ENCODE results near the gene UCP2.

The UCP2 gene

DNA sequence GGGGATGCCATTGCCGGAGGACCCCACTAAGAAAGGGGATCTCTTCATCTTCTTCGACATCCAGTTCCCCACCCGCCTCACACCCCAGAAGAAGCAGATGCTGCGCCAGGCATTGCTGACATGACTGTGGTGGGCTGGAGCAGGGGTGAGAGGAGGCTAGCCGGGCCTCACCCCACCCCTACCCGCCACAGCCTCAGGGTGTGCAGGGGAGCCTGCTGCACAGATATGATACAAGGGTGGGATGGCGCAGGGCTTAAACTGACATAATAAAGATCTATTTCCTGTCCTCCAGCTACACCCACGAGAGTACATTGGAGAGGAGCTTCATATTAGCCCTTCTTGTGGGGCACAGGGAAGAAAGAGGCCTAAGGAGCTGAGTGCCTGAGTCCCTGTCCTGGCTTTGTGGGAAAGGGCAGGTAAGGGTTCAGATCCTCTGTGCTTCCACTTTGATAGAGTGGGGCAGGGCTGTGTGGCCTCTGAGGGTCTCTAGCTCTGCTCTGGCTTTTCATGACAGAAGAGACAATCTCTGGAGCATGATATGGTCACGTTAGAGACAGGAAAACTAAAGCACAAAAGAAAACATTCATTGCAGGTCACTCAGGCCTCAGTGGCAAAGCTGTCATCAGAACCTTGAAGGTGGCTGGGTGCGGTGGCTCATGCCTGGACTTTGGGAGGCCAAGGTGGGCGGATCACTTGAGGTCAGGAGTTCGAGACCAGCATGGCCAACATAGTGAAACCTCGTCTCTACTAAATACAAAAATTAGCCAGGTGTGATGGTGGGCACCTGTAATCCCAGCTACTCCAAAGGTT is 12.4 kb downstream of the UCP2 start:
- DNase-seq (ENCODE audit: low read depth) = no peak

DNA sequence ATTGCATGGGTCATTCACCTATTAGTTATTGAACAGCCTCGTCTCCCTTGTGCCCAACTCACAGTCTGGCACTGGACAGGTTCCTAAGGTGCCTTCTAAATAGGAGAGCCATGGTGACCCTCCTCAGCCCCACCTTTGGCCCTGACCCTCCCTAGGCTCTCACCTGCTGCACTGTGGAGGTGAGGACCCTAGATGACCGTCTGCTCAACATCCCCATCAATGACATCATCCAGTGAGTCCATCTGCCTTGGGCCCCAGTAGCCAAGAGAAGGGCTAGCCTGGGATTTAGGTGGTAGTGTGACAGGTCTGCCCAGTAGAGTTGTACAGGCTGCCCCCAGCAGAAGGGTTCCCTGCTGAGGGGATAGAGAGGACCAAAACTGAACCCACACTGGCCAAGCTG is 13.6 kb downstream of the UCP2 start:
- DNase-seq (ENCODE audit: low read depth) = no peak

- DNase-seq (ENCODE audit: low read depth) = no peak
Measured at GRCh38 chr11:73968356-73968966, 14.2 kb downstream of the UCP2 start.

DNA sequence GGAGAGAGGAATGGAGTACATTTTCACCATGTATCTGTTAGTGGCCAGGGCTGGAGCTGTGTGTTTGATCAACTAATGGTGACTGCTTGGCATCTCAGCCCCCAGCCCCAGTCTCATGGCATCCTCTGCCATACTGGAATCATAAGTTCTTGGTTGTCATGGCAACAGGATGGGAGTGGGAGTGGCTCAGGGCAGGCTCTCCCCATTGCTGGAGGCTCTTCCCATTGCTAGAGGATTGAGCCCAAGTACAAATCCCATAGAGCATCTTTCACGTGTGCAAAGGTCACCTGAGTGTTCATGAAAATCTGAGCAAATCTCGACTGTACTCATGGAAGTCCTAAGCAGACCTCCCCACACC is 16.9 kb downstream of the UCP2 start:
- DNase-seq (ENCODE audit: low read depth) = no peak

- DNase-seq (ENCODE audit: low read depth) = no peak
Measured at GRCh38 chr11:73965076-73965763, 17.4 kb downstream of the UCP2 start.

GRCh38 chr11:73963861-73964260 is 18.8 kb downstream of the UCP2 start:
- DNase-seq (ENCODE audit: low read depth) = no peak

GRCh38 chr11:73962101-73962705 is 20.4 kb downstream of the UCP2 start:
- no peak for DNase-seq (ENCODE audit: low read depth)

GRCh38 chr11:73961321-73961720 is 21.3 kb downstream of the UCP2 start:
- DNase-seq (ENCODE audit: low read depth) = peak; percentile 27

DNA sequence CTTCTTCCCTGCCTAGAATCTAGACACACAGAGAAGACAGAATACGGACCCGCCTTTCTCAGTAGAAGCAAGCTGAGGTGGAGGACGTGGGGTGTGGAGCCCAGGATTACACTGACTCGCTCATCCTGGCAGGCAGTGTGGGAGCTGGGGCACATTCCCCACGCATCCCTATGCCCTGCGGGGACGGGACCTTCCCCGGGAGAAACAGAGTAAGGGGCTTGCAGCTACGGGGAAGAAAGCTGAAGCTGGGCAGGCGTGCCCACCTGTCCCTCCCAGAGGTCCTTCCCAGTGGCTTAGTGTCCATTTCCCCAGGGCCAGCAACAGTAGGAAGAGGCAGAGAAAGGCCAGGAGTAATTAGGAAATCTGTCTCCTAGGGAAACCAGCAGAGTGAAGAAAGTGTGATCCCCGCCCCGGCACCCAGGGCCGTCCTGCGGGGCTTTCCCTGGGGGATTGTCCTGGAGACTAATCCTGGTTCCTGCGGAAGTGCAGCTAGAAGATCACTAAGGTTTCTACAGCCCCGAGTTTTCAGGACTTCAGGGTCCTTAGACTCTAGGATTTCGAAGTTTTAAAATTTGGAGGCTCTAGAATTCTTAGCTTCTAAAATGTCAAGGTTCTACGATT is 24.0 kb downstream of the UCP2 start:
- no peak for DNase-seq (ENCODE audit: low read depth)

DNA sequence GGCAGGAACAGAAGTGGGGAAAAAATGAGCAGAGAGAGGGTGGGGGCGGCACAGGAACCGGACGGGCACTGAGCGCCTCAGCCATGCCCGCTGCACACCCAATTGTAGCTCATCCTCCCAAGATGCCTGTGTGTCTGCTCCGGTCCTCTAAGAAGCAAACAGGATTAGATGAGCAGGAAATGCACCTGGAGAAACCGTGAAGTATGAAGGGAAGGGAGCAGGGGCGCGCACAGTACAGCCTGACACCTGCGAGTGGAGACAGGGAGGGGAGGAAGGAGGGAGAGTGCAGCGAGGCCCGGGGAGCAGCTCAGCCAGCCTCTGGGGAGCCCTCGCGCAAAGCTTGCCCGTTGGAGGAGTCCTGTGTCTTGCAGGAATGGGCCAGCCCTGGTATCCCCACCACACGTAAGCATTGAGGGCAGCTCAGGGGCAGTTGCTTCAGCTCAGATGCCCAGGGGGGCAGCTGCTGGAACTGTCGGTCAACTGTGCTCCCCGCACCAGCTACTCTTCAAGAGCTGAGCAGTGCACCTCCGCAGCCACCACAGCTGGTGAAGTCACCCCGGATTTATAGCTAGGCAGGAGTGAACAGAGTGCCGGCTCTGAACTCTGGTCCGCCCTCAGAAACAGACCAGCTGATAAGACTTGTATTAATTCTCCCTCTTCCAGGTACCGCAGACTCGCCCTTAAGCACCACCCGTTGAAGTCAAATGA is 24.8 kb downstream of the UCP2 start:
- DNase-seq (ENCODE audit: low read depth) = no peak

DNA sequence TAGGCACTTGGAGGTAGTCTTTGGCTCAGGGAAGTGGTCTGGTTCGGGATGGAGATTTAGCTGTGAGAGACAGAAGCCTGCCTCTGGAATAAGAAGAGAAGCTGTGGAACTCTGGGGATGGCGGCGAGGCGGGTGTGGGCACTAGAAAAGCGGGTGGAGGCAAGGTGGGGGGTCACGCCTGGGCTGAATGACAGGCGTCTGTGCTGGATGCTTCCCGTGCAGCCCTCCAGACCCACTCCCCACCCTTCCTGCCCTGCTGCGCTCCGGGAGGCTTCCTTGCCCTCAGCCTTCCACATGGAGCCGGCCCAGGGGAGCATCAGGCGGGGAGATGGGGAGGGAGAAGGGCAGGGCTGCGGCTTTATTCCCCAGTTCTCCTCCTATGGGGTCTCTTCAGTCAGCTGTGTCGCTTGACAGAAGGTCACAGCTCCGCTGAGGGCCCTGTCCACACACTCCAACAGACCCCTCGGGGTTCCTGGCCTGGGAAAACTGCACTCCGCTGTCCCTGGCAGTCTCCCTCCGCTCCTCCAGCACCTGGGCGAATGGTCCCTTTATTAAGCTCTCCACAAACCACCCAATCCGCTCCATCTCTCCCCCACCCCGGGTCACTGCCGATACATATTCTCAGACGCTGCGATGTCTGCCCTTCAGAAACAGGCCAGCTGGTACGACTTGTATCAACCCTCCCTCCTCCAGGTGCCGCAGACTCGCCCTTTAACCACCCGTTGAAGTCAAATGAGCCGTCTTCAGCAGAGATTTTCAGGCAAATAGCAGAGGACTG is 25.6 kb downstream of the UCP2 start:
- DNase-seq (ENCODE audit: low read depth) = no peak

DNA sequence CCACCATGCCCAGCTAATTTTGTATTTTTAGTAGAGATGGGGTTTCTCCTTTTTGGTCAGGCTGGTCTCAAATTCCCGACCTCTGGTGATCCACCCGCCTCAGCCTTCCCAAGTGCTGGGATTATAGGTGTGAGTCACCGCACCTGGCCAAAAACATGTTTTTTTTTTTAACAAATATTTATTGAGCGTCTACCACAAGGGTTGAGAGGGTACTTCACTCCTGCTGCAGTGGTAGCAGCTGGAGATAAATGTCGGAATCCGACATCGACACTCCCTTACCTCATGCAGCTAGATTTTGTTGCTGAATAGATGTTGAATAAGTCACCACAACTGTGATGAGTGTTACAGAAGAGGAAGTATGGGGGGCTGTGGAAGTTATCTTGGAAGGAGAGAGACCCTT is 30.8 kb downstream of the UCP2 start:
- no peak for DNase-seq (ENCODE audit: low read depth)

DNA sequence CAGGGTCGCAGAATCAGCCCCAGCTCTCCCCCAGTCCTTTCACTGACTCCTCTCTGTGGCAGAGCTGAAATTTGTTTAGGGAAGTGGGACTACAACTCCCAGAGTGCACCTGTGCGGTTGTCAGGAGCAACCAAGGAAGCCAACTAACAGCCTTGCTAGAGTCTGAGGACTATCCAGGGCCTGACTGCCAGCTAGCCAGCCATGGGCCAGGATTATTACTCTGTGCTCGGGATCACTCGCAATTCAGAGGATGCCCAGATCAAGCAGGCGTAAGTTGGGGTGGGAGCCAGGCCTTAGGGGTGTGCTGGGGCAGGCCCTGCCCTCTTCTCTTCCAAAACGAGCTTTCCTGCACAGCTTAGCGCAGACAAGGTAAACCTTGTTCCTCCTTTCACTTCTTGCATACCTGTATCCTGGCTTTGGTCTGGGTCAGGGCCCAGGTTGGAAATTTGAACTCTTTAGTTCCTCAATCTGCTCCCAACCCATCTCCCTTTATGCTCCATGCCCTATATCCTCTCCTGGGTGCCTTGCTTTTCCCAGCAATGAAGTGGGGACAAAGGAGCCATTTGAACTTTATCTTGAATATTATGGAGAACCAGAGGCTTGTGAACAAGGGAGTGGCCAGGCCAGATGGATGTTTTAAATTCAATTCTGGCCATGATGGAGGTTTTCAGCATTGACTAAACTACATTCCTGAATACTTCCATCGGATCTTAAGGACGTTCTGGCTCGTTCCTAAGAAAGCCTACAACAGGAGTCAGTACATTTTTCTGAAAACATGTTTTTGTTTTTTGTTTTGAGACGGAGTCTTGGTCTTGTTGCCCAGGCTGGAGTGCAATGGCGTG is 31.6 kb downstream of the UCP2 start, which contains the start of gene DNAJB13:
TSS of gene DNAJB13 (plus strand) at position 158 of the 842 bp plus-strand sequence. CDS start at position 202, 44 bp downstream.
- DNase-seq (ENCODE audit: low read depth) = no peak

- DNase-seq (ENCODE audit: low read depth) = no peak
Measured at GRCh38 chr11:73949912-73950311, 32.7 kb downstream of the UCP2 start.

GRCh38 chr11:73949246-73949645 is 33.4 kb downstream of the UCP2 start:
- no peak for DNase-seq (ENCODE audit: low read depth)

DNA sequence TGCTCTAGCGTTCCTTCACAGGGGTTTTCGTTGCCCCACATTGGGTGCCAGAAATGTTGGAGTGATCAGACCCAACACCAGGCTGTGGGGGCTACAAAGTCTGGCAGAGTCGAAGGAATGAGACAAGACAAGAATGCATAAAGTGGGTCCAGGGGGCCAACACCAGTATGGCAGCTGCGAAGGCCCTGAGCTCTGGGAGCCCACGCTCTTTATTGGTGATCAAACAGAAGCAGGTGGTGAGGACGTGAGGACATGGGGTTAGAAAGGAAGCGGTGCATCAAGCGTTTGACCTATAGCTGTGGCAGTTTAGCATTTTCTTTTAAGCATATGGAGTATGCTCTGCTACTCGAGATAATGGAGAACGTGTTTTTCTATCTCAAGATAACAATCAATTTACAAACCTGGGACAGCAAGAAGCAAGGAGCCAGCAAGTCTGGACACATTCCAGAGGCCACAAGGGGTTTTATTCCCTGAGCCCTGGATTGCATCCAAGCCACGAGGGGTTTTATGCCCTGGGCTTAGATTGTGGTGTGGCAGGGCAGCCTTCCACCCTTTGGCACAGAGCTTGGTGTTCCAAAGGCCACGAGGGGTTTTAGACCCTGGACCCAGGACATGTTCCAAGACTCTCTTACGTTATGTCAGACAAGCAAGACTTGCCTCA is 35.7 kb downstream of the UCP2 start:
- no peak for DNase-seq (ENCODE audit: low read depth)

GRCh38 chr11:73945396-73945795 is 37.2 kb downstream of the UCP2 start:
- no peak for DNase-seq (ENCODE audit: low read depth)

DNA sequence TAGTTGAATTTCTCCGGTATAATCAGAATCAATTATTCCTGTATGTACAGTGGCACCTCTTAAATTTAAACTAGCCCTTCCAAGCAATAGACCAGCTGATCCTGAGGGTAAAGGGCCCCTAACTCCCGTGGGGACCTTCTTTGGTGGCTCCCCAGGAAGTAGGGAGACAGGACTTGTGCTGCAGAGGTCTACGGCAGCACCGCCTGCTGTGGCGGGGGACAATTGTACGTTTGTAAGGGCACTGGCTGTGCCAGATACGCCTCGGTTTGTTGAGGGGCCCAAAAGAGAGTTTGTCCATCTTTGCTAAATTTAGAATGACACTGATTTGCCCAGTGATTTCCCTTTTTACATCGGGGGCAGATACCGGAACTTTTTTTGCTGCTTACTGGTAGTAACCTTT is 37.7 kb downstream of the UCP2 start:
- no peak for DNase-seq (ENCODE audit: low read depth)

DNA sequence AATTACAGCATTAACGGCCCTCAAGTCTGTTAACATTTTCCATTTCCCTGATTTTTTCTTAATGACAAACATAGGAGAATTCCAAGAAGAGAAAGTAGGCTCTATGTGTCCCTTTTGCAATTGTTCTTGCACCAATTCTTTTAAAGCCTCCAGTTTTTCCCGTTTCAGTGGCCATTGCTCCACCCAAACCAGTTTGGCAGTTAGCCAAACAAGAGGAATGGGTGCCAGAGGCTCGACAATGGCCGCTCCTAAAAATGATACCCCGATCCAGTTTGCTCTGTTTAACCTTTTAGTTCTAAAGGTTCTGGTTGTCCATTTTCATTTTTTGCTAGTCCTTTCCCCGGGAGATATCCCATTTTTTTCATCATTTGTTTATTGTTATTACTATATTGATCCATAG is 38.6 kb downstream of the UCP2 start:
- DNase-seq (ENCODE audit: low read depth) = no peak

All from GM04503 (cell line).